ENCODE measurements around the gene ATP13A3.
A peak's percentile ranks its signal among the peaks of the same experiment; 100 is the strongest.
"Not testable (repeated sequence)": the region's sequence is repeated elsewhere in the genome, so short reads cannot be mapped to it uniquely, and the experiment has no call there.

ATP13A3 gene

GRCh38 chr3:194499516-194499915 is 12.7 kb upstream of the ATP13A3 start:
- DNase-seq (ENCODE audit: low read depth) = not testable (repeated sequence)

DNA sequence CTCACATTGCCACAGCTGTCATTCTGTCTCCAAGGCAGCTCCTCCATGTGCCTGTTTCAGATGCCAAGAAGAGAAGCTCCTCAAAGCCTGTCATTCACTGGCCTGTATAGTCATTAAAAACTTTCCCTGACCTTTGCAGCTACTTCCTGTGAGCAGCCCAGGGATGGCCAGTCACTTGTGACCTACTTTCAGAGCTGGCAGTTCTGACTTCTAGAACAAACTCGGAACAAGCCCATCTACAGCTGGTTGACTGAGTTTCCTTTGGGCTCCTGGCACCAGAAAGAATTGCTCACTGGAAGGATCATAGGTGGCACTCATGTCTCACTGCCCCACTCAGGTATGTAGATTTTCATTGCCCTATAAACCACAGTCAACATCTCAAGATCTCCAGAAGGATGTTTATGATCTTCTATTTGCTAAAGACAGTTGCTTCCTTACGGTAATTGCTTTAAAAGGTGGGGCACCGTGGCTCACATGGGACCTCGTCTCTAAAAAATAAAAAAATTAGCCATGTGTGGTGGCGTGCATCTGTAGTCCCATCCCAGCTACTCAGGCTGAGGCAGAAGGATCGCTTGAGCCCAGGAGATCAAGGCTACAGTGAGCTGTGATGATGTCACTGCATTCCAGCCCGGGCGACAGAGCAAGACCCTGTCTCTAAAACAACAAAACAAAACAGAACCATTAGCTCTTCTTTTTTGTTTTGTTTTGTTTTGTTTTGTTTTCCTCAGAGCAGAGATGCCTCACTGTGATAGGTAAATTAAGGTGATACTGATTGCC is 11.2 kb upstream of the ATP13A3 start:
- DNase-seq (ENCODE audit: low read depth) = no peak

GRCh38 chr3:194496217-194496919 is 9.6 kb upstream of the ATP13A3 start:
- no peak for DNase-seq (ENCODE audit: low read depth)

DNA sequence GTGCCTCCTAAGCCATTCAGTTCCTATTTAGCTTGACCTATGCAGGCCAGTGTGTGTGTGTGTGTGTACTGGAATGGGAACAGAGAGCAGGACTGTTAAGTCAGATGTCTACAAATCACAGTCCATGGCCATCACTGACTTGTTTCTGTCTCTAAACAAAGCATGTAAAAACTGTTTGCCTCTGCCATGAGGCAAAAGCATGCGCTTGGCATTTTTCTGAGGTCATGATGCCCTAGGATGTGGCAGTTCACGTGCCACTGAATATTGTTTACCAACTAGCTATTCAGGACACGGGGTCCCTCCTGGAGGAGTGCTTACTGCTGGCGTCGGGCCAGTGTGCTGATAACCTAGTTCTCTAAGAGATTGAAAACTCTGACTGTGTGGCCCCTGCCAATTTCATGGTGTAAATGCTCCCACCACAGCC is 8.2 kb upstream of the ATP13A3 start:
- DNase-seq (ENCODE audit: low read depth) = no peak

GRCh38 chr3:194493995-194494927 is 7.5 kb upstream of the ATP13A3 start:
- DNase-seq (ENCODE audit: low read depth) = not testable (repeated sequence)

DNA sequence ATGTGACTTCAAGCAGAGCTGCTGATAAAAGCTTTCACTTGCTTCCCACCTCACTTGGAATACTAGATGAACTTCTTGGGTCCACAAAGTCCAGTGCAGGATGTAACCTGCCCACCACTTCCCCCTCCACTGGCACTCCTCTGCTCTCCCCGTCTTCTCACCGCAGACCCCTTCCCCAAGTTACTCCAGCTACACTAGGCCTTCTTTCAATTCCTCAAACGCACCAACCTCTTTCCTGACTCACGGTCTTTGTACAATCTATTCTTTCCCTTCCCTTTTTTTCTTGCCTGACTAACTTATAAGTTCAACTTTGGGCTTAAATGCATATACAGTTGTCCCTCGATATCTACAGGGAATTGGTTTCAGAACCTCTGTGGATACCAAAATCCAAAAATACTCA is 5.2 kb upstream of the ATP13A3 start:
- no peak for DNase-seq (ENCODE audit: low read depth)

DNA sequence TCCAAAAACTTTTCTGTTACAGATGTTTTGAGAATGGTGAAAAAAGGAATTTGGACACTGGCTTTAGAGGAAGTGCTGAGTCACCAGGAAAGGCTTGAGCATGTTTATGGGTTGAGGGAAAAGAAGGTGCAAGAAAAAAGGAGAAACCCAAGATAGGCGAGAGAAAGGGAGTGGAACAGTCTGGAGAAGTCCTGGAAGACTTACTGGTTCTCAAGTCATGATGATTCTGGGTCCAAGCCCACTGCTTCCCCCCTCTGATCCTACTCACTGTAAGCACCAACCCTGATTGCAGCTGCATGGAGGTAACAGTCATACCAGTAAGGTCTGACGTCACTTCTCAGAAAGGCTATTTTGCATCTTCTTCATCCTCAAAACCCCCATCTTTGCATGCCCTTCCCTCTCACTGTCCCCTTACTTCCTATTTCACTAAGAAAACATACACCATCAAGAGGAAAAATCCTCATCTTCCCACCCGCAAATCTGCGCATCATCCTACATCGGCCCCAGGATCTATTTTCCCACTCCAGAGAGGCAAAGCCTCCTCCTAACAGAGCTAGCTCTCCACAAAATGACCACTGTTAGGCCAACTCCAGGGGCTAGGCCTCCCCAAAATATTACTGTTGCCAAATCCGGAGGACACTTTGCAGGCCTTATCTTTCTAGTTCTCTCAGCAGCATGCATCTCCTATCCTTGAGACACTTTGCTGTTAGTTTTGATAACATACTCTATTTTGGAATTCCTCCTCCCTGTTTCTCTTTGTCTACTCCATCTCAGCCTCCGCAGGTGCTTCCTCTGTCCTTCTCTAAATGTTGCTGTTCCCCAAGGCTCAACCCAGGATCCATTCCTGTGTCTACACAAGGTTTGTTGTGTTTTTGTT is 3.2 kb upstream of the ATP13A3 start:
- DNase-seq (ENCODE audit: low read depth) = no peak

GRCh38 chr3:194488055-194488742 is 1.4 kb upstream of the ATP13A3 start:
- DNase-seq (ENCODE audit: low read depth) = no peak

DNA sequence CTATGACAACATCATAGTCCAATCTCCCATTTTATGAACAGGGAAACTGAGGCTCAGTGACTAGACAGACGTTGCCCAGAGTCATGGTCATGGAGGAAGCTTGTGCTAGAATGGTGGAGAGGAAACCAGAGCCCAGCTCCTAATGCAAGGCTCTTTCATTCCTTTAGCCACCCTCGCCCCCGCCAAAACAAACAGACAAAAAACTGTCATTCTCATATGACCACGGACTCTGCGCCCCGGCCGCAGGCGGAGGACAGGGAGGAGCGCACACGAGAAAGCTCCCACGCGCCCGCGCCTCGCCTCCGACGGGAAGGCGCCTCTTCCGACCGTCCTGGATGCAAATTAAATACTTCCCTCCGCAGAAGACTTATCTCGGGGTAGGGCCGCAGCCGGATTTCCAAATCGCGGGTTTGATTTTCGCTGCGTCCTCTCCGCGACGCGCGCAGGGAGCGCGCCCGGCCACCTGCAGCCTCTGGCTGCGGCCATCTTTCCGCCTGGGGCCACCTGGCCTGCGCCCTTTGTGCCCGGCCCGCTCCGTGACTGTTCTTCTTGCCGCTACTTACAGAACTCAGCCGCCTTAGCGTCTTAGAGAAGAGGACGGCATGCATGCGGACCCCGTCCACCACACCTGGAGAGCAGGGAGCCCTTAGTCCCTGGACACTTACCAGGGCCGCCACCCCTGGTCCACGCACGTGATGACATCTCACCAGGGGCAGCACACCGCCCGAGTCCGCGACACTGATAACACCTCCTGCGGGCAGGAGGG is 670 bp upstream of the ATP13A3 start:
- peak; percentile 9 for DNase-seq (ENCODE audit: low read depth)

GRCh38 chr3:194485881-194486539 is 792 bp downstream of the ATP13A3 start:
- DNase-seq (ENCODE audit: low read depth) = peak; percentile 35

DNA sequence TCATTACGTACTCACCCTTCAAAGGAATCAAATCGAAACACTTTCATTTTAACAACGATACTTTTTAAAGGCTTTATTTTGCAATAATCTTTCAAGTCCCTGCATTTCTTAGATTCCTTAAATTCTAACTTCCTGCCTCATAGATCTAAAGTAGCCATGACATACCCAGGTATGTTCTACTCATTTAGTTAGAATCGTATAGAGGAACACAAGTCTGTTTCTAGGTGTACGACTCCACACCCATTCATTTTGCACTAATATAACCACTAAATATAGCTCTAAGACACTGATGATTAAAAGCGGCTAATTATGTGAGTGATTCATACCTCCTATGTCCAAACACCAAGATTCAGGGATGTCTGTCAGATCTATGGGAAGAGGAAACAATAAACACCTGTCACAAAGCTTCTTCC is 1.3 kb downstream of the ATP13A3 start:
- DNase-seq (ENCODE audit: low read depth) = no peak

DNA sequence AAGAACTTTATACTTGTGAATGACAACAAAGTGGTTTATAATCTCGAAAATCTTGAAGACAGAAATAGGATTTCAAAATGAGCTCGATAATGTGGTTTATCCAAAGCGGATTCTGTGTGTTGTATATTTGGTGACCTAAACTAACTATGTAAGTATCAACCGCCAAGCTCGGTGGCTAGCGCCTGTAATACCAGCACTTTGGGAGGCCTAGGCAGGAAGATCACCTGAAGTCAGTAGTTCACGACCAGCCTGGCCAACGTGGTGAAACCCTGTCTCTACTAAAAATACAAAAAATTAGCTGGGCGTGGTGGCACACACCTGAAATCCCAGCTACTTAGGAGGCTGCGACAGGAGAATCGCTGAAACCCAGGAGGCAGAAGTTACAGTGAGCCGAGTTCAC is 2.2 kb downstream of the ATP13A3 start:
- DNase-seq (ENCODE audit: low read depth) = no peak

DNA sequence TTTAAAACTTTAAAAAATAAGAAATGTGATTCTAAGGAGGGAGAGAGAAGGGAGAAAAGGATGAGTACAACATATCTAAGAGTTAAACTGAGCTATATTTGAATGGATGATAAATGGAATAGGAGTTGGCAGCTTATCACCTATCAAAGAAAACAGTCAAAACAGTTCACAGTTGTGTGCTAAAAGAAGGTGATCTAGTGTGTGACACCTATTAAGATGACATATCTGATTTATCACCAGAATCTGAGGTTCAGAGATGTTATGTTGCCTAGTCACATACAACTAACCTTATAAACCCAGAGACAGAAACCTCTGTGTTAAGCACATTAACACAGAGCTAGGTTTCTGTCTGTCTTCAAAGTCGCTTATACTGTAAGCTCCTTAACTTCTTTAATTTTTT is 3.0 kb downstream of the ATP13A3 start:
- no peak for DNase-seq (ENCODE audit: low read depth)

- DNase-seq (ENCODE audit: low read depth) = not testable (repeated sequence)
Measured at GRCh38 chr3:194482830-194483229, 4.0 kb downstream of the ATP13A3 start.

DNA sequence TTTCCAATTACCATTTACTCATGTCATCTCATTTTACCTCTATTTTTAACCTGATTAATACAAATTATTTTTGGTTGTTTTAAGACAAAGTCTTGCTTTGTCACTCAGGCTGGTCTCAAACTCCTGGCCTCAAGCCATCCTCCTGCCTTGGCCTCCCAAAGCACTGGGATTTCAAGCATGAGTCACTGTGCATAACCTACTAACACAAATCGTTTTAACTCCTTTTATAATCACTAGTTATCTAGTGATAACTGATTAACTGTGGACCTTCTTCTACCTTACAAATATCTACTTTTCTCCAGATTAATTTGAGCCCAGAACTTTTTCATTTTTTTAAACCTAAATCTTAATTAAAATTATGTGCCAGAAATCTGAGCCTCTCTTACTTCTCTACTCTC is 4.6 kb downstream of the ATP13A3 start:
- no peak for DNase-seq (ENCODE audit: low read depth)

GRCh38 chr3:194481525-194482195 is 5.1 kb downstream of the ATP13A3 start:
- no peak for DNase-seq (ENCODE audit: low read depth)

- DNase-seq (ENCODE audit: low read depth) = no peak
Measured at GRCh38 chr3:194481103-194481502, 5.7 kb downstream of the ATP13A3 start.

DNA sequence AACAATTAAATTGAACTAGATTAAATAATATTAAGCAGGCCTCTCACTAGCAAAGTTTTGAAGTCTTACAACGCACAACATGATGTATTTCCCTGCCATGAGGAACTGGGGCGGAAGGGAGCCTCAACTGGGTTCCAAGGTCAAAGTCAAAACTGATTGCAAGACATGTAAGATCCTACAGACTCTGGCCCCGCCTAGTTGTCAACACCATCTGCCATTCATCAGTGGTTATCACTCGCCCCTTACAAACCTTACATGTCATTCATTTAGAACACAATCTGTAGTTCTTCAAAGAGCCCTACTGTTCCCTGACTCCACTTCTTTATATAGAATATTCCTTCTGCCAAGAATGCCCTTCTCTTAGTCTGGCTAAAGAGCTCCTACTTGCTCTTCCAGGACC is 10.0 kb downstream of the ATP13A3 start:
- no peak for DNase-seq (ENCODE audit: low read depth)

GRCh38 chr3:194475978-194476377 is 10.8 kb downstream of the ATP13A3 start:
- DNase-seq (ENCODE audit: low read depth) = no peak

Data from activated gamma-delta T cell treated with anti-CD3 and anti-CD28 coated beads, Interleukin-2, amount 50 U/mL, for 16 hours (primary cell).